HEK293T (cell line): ENCODE results near the gene ATF7.

Experiments
- ARNT ChIP-seq: fragments of 450-650 bp; IDR thresholded peaks from 2 replicates; pipeline ENCODE4 v1.6.1; 2017; ENCODE audit warnings: mild to moderate bottlenecking
- BHLHE40 ChIP-seq: fragments of 450-650 bp; IDR thresholded peaks from 2 replicates; pipeline ENCODE4 v1.6.1; 2016; ENCODE audit warnings: mild to moderate bottlenecking, moderate library complexity, borderline replicate concordance
- CTBP1 ChIP-seq: fragments of 450-650 bp; IDR thresholded peaks from 2 replicates; pipeline ENCODE4 v1.6.1; 2016; ENCODE audit warnings: borderline replicate concordance
- SP1 ChIP-seq: fragments of 450-650 bp; IDR thresholded peaks from 2 replicates; pipeline ENCODE4 v1.6.1; 2017
- SUZ12 ChIP-seq: fragments of 450-650 bp; IDR thresholded peaks from 2 replicates; pipeline ENCODE4 v1.6.1; 2016; ENCODE audit warnings: mild to moderate bottlenecking
- TF ChIP-seq, protein P1 (sequence below): fragments of 450-650 bp; IDR thresholded peaks from 2 replicates; pipeline ENCODE4 v1.6.1; 2016

DNA sequence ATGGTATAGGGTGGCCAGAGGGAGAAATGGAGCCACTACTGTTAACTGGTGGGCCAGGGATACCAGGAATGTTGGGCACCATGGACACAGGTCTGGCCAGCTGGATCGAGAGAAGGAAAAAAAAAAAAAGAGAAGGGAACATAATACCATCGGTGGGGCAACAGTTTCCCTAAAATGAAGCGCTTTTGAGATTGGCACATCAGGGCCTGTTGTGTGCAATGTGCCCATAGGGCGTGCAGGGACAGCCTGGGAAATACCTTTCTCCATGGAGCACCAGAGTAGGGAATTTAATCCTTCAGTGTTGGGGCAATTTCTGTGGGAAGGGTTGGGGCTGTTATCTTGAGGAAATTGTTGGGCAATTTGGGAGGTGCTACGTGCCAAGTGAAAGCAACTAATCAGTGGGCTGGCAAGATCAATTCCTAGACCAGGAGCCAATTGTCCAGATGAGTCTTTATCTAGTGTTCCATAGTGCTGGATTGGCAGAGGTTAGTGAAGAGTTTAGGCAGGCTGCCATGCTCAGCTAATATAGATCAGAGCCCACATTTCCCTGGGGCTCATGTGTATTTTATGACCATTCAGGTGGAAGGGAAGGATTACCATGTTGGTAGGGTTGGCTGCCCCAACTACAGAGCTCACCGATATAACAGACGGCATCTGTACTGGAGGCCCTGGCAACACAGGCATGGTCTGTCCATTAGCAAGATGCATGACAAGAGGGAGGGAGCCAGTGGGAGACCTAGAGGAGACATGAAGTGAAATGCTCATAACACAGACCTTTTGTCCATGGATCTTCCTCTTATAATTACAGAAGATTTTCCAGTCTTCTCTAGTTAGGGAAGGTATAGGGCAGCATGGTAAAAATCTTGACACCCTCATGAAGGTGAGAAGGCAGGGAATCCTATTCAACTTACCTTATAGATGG is 93.4 kb downstream of the ATF7 start:
- TF ChIP-seq, protein P1, sequence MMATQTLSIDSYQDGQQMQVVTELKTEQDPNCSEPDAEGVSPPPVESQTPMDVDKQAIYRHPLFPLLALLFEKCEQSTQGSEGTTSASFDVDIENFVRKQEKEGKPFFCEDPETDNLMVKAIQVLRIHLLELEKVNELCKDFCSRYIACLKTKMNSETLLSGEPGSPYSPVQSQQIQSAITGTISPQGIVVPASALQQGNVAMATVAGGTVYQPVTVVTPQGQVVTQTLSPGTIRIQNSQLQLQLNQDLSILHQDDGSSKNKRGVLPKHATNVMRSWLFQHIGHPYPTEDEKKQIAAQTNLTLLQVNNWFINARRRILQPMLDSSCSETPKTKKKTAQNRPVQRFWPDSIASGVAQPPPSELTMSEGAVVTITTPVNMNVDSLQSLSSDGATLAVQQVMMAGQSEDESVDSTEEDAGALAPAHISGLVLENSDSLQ, result no peak
- TF ChIP-seq CTBP1 (no peak), SP1 (no peak), BHLHE40 (no peak), ARNT (no peak), SUZ12 (no peak)
